Endodermal cell (in vitro differentiated cells): ENCODE measurements around the gene GARIN5A. TPM values are rescaled to one million over a fixed set of nuclear protein-coding genes. Genes with fewer than 3 reads are reported as not detected.

Experiments used
- DNase-seq: peaks from one replicate; pipeline ENCODE4 v3.0.0-alpha.2; 2017
- H3K27ac ChIP-seq: 2 replicates; pipeline ENCODE4 v1.5.1; 2013; ENCODE audit warnings: mild to moderate bottlenecking, low read depth, low read length, moderate library complexity
- H3K27me3 ChIP-seq: 2 replicates; pipeline ENCODE4 v1.6.1; 2013; ENCODE audit warnings: mild to moderate bottlenecking, low read length, moderate library complexity; ENCODE audit not compliant: insufficient read depth, control insufficient read depth, poor library complexity, severe bottlenecking
- H3K36me3 ChIP-seq: 2 replicates; pipeline ENCODE4 v1.7.0; 2013; ENCODE audit warnings: mild to moderate bottlenecking, low read length, moderate library complexity; ENCODE audit not compliant: control insufficient read depth, insufficient read depth
- H3K4me1 ChIP-seq: one replicate; pipeline ENCODE4 v1.7.0; 2013; ENCODE audit warnings: low read length; ENCODE audit not compliant: control insufficient read depth, insufficient read depth
- H3K4me3 ChIP-seq: 2 replicates; pipeline ENCODE4 v1.5.1; 2013; ENCODE audit warnings: mild to moderate bottlenecking, low read length, moderate library complexity
- H3K9ac ChIP-seq: 2 replicates; pipeline ENCODE4 v1.6.1; 2013; ENCODE audit warnings: mild to moderate bottlenecking, low read length, moderate library complexity; ENCODE audit not compliant: poor library complexity, severe bottlenecking; ENCODE audit errors: extremely low read depth
- H3K9me3 ChIP-seq: 2 replicates; pipeline ENCODE4 v1.6.1; 2013; ENCODE audit warnings: mild to moderate bottlenecking, low read length, moderate library complexity; ENCODE audit not compliant: control insufficient read depth
- H3K27ac Mint-ChIP-seq: 2 replicates; pipeline ENCODE4 v1.8.0; 2020; ENCODE audit warnings: mixed read lengths
- H3K27me3 Mint-ChIP-seq: 2 replicates; pipeline ENCODE4 v1.8.0; 2021; ENCODE audit warnings: mild to moderate bottlenecking, mixed read lengths; ENCODE audit not compliant: insufficient read depth
- H3K36me3 Mint-ChIP-seq: 2 replicates; pipeline ENCODE4 v1.8.0; 2020; ENCODE audit warnings: low read depth, mixed read lengths
- H3K4me1 Mint-ChIP-seq: 2 replicates; pipeline ENCODE4 v1.8.0; 2020; ENCODE audit warnings: mixed read lengths
- H3K4me3 Mint-ChIP-seq: 2 replicates; pipeline ENCODE4 v1.8.0; 2020; ENCODE audit warnings: mild to moderate bottlenecking, moderate library complexity, mixed read lengths
- H3K9me3 Mint-ChIP-seq: 2 replicates; pipeline ENCODE4 v1.8.0; 2020; ENCODE audit warnings: mild to moderate bottlenecking, mixed read lengths
- CTCF ChIP-seq: fragments of 200-600 bp; sonication (generic); conservative IDR thresholded peaks from 2 replicates; pipeline ENCODE4 v1.5.0; 2021; ENCODE audit warnings: antibody characterized with exemption, mild to moderate bottlenecking
- WGBS, 2 experiments: methylation state at CpG; one replicate each; pipeline versions ENCODE4 v1.1.5 to v1.1.7; 2013; ENCODE audit warnings: missing lambda C conversion rate in 2 of 2, mixed read lengths in 1 of 2; ENCODE audit not compliant: insufficient coverage in 1 of 2, insufficient read length in 1 of 2; 5-methylcytosine and 5-hydroxymethylcytosine counted together
- total RNA-seq, 2 donors: library from RNA; stranded (reverse); fragmentation: NEBNext Ultra II Directional in 1 of 2; extraction: Animal tissue kit (Norgen Biotek cat#: 25700) in 1 of 2; gene quantifications; 2 replicates in 1 of 2; 3 replicates in 1 of 2; pipeline ENCODE4 v1.2.1, GENCODE V29; 2021

GARIN5A gene
- total RNA-seq, 2 donors from 2014 or later, result 8.3 to 9.5 TPM

DNA sequence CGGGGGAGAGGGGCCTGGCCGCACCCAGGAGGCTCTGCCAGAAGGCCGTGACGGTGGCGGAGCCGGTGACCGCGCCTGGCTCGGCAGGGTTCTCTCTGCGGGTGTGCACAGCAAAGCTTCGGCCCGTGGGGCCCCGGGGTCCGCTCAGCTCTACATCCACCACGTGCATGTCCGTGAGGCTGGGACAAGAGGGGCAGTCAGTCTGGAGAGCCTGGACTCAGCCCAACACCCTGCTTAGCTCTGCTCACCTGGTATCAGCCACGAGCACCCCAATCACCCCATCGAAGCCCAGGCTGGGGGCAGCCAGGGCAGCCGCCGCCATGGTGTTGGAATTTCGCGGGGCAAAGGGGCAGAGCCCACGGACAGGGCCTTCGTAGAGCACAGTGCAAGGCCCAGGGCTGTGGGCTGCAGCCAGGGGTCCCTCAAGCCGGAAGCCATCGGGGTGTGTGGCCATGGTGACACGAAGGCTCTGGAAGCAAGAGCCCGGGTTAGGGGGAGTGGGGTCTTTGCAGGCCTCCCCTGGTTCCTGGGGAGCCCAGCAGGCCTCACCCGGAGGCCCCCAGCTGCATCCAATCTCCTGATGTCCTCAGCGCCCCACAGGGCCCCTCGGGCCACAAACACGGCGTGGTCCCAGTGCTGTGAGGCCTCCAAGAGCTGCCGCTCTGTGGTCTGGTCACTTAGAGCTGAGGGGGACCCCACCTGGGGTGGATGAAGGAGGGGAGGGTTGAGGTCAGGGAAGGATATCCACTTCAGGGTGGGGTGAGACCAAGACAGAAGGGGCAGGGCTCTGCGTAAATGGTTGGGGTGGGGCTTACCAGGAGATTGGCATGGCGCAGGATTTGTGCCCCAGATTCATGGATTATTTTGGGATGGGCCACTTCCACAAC, 35.7 kb upstream of the GARIN5A start:
- no peak overlapping the region for H3K4me3 ChIP-seq

DNA sequence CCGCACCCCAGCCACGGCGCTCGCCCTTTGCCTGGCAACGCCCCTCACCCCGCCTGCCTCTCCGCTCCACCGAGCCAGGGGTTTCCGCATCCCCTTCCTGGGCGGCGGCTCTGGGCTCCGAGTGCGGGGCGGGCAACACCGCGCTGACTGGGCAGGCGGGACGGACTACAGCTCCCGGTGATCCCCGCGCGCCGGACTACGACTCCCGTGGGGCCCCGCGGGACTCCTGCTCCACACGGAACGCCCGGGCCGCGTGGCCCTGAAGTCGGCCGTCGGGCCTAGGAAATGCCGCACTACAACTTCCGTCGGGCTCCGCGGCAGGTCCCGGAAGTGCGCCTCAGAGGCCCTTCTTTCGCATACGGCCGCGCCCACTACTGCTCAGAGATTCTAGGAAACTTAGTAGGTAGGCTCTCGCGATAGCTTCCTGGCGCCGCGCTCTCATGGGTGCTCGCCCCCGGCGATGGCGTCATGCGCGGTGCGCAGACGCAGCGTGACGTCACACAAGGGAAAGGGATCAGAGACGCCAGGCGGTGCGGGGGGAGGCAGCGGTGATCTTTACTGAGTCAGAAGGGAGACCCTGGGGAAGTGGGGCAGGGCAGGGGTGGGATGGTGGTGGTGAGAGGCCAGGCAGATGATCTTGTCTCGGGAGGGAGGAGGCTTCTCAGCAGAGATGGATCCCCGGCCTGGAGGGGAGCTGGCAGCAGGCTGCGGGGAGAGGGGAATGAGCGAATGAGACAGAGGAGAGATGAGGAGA, 34.6 kb upstream of the GARIN5A start, which contains the start of gene JOSD2:
JOSD2 (minus strand) TSS at position 123 of the 754 bp plus-strand sequence. CDS start 760 bp downstream, outside the sequence.
- peak within 1 kb of the TSS; percentile 38 for H3K9ac ChIP-seq
- TF ChIP-seq CTCF, result no peak
- no peaks in the 10 kb centered on the region for H3K36me3 Mint-ChIP-seq
- H3K9me3 Mint-ChIP-seq, result no peaks in the 10 kb centered on the region
- peak within 1 kb of the TSS; percentile 70 for H3K4me3 Mint-ChIP-seq
- peak within 1 kb of the TSS; percentile 97 for H3K27ac ChIP-seq
- H3K27me3 ChIP-seq, result no peaks in the 10 kb centered on the region
- no peaks in the 10 kb centered on the region for H3K36me3 ChIP-seq
- 27 to 38% methylated on average over 23 to 69 of the region's 69 CpGs for WGBS, 2 experiments
- no peaks in the 10 kb centered on the region for H3K9me3 ChIP-seq
- H3K4me3 ChIP-seq, result peak within 1 kb of the TSS; percentile 73
- peak within 1 kb of the TSS; percentile 94 for H3K27ac Mint-ChIP-seq
- H3K4me1 ChIP-seq, result no peaks in the 10 kb centered on the region
- peaks cover 37% of the 10 kb centered on the region for H3K27me3 Mint-ChIP-seq
- DNase-seq, result peak; percentile 98
- H3K4me1 Mint-ChIP-seq, result peaks cover 1% of the 10 kb centered on the region

More for the DNA sequence above, 35.7 kb upstream of the GARIN5A start:
- Histone ChIP-seq H3K27me3 (no peaks in the 10 kb centered on the region), H3K27ac (peak overlapping the region; percentile 97), H3K9ac (no peak overlapping the region), H3K4me1 (no peaks in the 10 kb centered on the region), H3K9me3 (no peaks in the 10 kb centered on the region), H3K36me3 (no peaks in the 10 kb centered on the region)
- Mint-ChIP-seq H3K27me3 (peaks cover 43% of the 10 kb centered on the region), H3K9me3 (no peaks in the 10 kb centered on the region), H3K27ac (no peak overlapping the region), H3K4me1 (peaks cover 1% of the 10 kb centered on the region), H3K36me3 (no peaks in the 10 kb centered on the region), H3K4me3 (peak overlapping the region; percentile 70)
- 92 to 99% methylated on average over 14 to 36 of the region's 36 CpGs for WGBS, 2 experiments
- no peak for TF ChIP-seq CTCF
- DNase-seq, result no peak

- H3K36me3 ChIP-seq, result no peaks in the 10 kb centered on the region
- peak overlapping the region; percentile 38 for H3K9ac ChIP-seq
- Mint-ChIP-seq H3K36me3 (no peaks in the 10 kb centered on the region), H3K4me1 (peaks cover 1% of the 10 kb centered on the region), H3K9me3 (no peaks in the 10 kb centered on the region), H3K4me3 (peak overlapping the region; percentile 70), H3K27ac (peak overlapping the region; percentile 88), H3K27me3 (peaks cover 34% of the 10 kb centered on the region)
- no peak for TF ChIP-seq CTCF
- WGBS, 2 experiments, result 25 to 38% methylated on average over 7 to 10 of the region's 10 CpGs
- no peaks in the 10 kb centered on the region for H3K27me3 ChIP-seq
- peak overlapping the region; percentile 97 for H3K27ac ChIP-seq
- H3K4me1 ChIP-seq, result no peaks in the 10 kb centered on the region
- H3K9me3 ChIP-seq, result no peaks in the 10 kb centered on the region
- peak overlapping the region; percentile 73 for H3K4me3 ChIP-seq
- DNase-seq, result no peak
Observed at GRCh38 chr19:50510700-50511068, 34.0 kb upstream of the GARIN5A start.
